Endothelial cell of umbilical vein (primary cell): ENCODE results near the gene SATB2. TPM values are rescaled to one million over a fixed set of nuclear protein-coding genes. Genes with fewer than 3 reads are reported as not detected.

Source experiments
- BruUV-seq: library from RNA; stranded (reverse); fragments of 400-500 nt; replicated peaks from 2 replicates; lab custom pipeline; 2021; lab: Mats Ljungman, UMichigan
- CTCF ChIA-PET: fragments of 300-600, 350-600 bp; sonication (Branson Sonifier 250); formaldehyde crosslinking; loops from one replicate; lab custom pipeline; 2021; ENCODE audit warnings: antibody characterized with exemption, inconsistent platforms; lab: Charles Lee
- POLR2A ChIA-PET: fragments of 300-600, 350-600 bp; sonication (Branson Sonifier 250); formaldehyde crosslinking; loops from one replicate; lab custom pipeline; 2021; ENCODE audit warnings: antibody characterized with exemption, inconsistent platforms; lab: Charles Lee
- DNase-seq: peaks from one replicate; pipeline ENCODE4 v3.0.0-alpha.2; 2011; ENCODE audit warnings: low read depth, low spot score
- FAIRE-seq: peaks from 2 replicates; lab custom pipeline; 2011; peaks lifted over from hg19 to GRCh38; lab: Jason Lieb, UNC
- H2AFZ ChIP-seq: 2 replicates; pipeline ENCODE4 v1.6.0; 2012; ENCODE audit warnings: low read depth, low read length, control low read depth, inconsistent platforms
- H3K27ac ChIP-seq: 2 replicates; pipeline ENCODE4 v1.5.1; 2011; ENCODE audit warnings: low read depth, mild to moderate bottlenecking, control low read depth, low read length, moderate library complexity; ENCODE audit not compliant: insufficient read depth
- H3K27me3 ChIP-seq, 2 experiments: 2 replicates each; pipeline versions ENCODE4 v1.6.0 to v1.6.1; 2011; ENCODE audit warnings: low read length in 2 of 2, mixed read lengths in 1 of 2; ENCODE audit not compliant: control insufficient read depth in 2 of 2, insufficient read depth in 2 of 2
- H3K36me3 ChIP-seq, 2 experiments: 2 replicates in 1 of 2; 3 replicates in 1 of 2; pipeline ENCODE4 v1.5.1; 2011; ENCODE audit warnings: low read length in 2 of 2, mild to moderate bottlenecking in 1 of 2, moderate library complexity in 1 of 2; ENCODE audit not compliant: control insufficient read depth in 2 of 2, insufficient read depth in 2 of 2; ENCODE audit errors: extremely low read depth in 1 of 2
- H3K4me1 ChIP-seq: 3 replicates; pipeline ENCODE4 v1.5.1; 2011; ENCODE audit warnings: mild to moderate bottlenecking, low read length; ENCODE audit not compliant: control insufficient read depth, insufficient read depth; ENCODE audit errors: extremely low read depth
- H3K4me2 ChIP-seq: 2 replicates; pipeline ENCODE4 v1.6.1; 2011; ENCODE audit warnings: low read length, control low read depth, mixed read lengths; ENCODE audit not compliant: insufficient read depth
- H3K4me3 ChIP-seq, 3 experiments: fragments of 200-600 bp in 1 of 3; sonication (generic), shearing (Covaris generic) in 1 of 3; replicated peaks in 1 of 3; 2 replicates each; pipeline ENCODE4 v1.5.1; 2011 to 2016; ENCODE audit warnings: control low read depth in 3 of 3, low read length in 3 of 3, mild to moderate bottlenecking in 2 of 3, inconsistent platforms in 1 of 3, low read depth in 1 of 3, moderate library complexity in 1 of 3; ENCODE audit not compliant: insufficient read depth in 1 of 3
- H3K79me2 ChIP-seq: 2 replicates; pipeline ENCODE4 v1.6.0; 2012; ENCODE audit warnings: low read length, inconsistent platforms; ENCODE audit not compliant: control insufficient read depth, insufficient read depth
- H3K9ac ChIP-seq: replicated peaks from 2 replicates; pipeline ENCODE3; 2011; ENCODE audit warnings: low read length, control low read depth; ENCODE audit not compliant: insufficient read depth; ENCODE audit errors: extremely low read depth
- H3K9me1 ChIP-seq: replicated peaks from 3 replicates; pipeline ENCODE4 v1.6.0; 2011; ENCODE audit warnings: mild to moderate bottlenecking, low read length; ENCODE audit not compliant: control insufficient read depth, insufficient read depth; ENCODE audit errors: extremely low read depth
- H3K9me3 ChIP-seq: replicated peaks from 2 replicates; pipeline ENCODE4 v1.5.1; 2012; ENCODE audit warnings: low read length, inconsistent platforms; ENCODE audit not compliant: control insufficient read depth, insufficient read depth
- H4K20me1 ChIP-seq: replicated peaks from 2 replicates; pipeline ENCODE3; 2011; ENCODE audit warnings: mild to moderate bottlenecking, low read length; ENCODE audit not compliant: control insufficient read depth, insufficient read depth; ENCODE audit errors: extremely low read depth
- EZH2 ChIP-seq: IDR thresholded peaks from 2 replicates; pipeline ENCODE4 v1.6.1; 2012; ENCODE audit warnings: borderline replicate concordance, low read depth, mild to moderate bottlenecking, moderate library complexity, low read length, inconsistent platforms; ENCODE audit not compliant: severe bottlenecking
- FOS ChIP-seq: IDR thresholded peaks from 2 replicates; pipeline ENCODE4 v1.6.1; 2011; ENCODE audit warnings: mild to moderate bottlenecking, low read length, moderate library complexity, borderline replicate concordance; ENCODE audit not compliant: insufficient read depth
- GATA2 ChIP-seq: IDR thresholded peaks from 2 replicates; pipeline ENCODE4 v1.7.0; 2011; ENCODE audit warnings: low read depth, mild to moderate bottlenecking, moderate library complexity, mixed read lengths, low read length; ENCODE audit not compliant: insufficient read length, insufficient read depth
- JUN ChIP-seq: IDR thresholded peaks from 2 replicates; pipeline ENCODE4 v1.6.1; 2011; ENCODE audit warnings: borderline replicate concordance, low read depth; ENCODE audit not compliant: insufficient read length, insufficient read depth
- MAX ChIP-seq: IDR thresholded peaks from 2 replicates; pipeline ENCODE4 v1.6.1; 2011; ENCODE audit not compliant: insufficient read depth, insufficient read length
- MYC ChIP-seq: IDR thresholded peaks from one replicate; pipeline ENCODE4 v1.6.1; 2011; ENCODE audit warnings: mild to moderate bottlenecking, low read depth, low read length
- POLR2A ChIP-seq: IDR thresholded peaks from 2 replicates; pipeline ENCODE4 v1.6.1; 2012; ENCODE audit warnings: low read depth, mild to moderate bottlenecking, control low read depth, low read length
- POLR2AphosphoS5 ChIP-seq: IDR thresholded peaks from 2 replicates; pipeline ENCODE4 v1.6.1; 2012; ENCODE audit warnings: low read depth, mild to moderate bottlenecking, control low read depth, low read length, moderate library complexity; ENCODE audit not compliant: insufficient read depth
- dilution Hi-C: fragments of 300-500 bp; cut with MboI; formaldehyde crosslinking; loops from one replicate; pipeline ENCODE4 v1.15.0; 2019; ENCODE audit warnings: low sequenced_read_pairs; ENCODE audit not compliant: extremely low pct_ligation_motif_present
- intact Hi-C: fragments of 100-400 bp; cut with micrococcal nuclease; formaldehyde crosslinking; loops from one replicate; pipeline ENCODE4 v1.10.0; 2022
- polyA plus RNA-seq, 4 experiments: library from polyadenylated mRNA; depleted of rRNA in 3 of 4; stranded (reverse) in 3 of 4; unstranded in 1 of 4; fragments of >200 nt; gene quantifications; 2 replicates each; pipeline versions ENCODE4 v1.2.1 to v1.2.3, GENCODE V29; 2011 to 2012; ENCODE audit warnings: missing spikeins in 1 of 4
- total RNA-seq: library from RNA; stranded (reverse); gene quantifications from 2 replicates; pipeline ENCODE4 v1.2.3, GENCODE V29; 2021
- TF ChIP-seq, protein P1 (sequence below), 2 donors: IDR thresholded peaks; 1 replicate in 1 of 2; 2 replicates in 1 of 2; pipeline ENCODE4 v1.5.1; 2011; ENCODE audit warnings: low read length in 2 of 2, mild to moderate bottlenecking in 2 of 2, moderate library complexity in 2 of 2, control low read depth in 1 of 2, inconsistent platforms in 1 of 2, low read depth in 1 of 2; ENCODE audit not compliant: insufficient read depth in 1 of 2; ENCODE audit errors: extremely low read depth in 1 of 2

SATB2 gene
- total and polyA plus RNA-seq, 2 donors (not counting 3 experiments of a cell fraction or from before 2014, with no cell fraction given), result 0.47 to 1.1 TPM

- Histone ChIP-seq H3K9ac (no peak overlapping the region), H4K20me1 (no peaks in the 10 kb centered on the region), H3K79me2 (no peaks in the 10 kb centered on the region), H2AFZ (no peak overlapping the region), H3K36me3 (no peaks in the 10 kb centered on the region), H3K27me3 (no peaks in the 10 kb centered on the region), H3K4me2 (no peak overlapping the region), H3K27ac (no peak overlapping the region), H3K9me1 (no peaks in the 10 kb centered on the region), H3K4me3 (no peak overlapping the region), H3K4me1 (no peaks in the 10 kb centered on the region), H3K9me3 (no peaks in the 10 kb centered on the region)
- intact Hi-C loops, result no loop called here
- no peak for DNase-seq
- ChIA-PET CTCF (no interaction called here), POLR2A (no interaction called here)
- dilution Hi-C loops, result no loop called here
- TF ChIP-seq POLR2A (no peak), MAX (no peak), FOS (no peak), JUN (no peak), GATA2 (no peak), POLR2AphosphoS5 (no peak), EZH2 (no peak), MYC (no peak)
- TF ChIP-seq, protein P1, sequence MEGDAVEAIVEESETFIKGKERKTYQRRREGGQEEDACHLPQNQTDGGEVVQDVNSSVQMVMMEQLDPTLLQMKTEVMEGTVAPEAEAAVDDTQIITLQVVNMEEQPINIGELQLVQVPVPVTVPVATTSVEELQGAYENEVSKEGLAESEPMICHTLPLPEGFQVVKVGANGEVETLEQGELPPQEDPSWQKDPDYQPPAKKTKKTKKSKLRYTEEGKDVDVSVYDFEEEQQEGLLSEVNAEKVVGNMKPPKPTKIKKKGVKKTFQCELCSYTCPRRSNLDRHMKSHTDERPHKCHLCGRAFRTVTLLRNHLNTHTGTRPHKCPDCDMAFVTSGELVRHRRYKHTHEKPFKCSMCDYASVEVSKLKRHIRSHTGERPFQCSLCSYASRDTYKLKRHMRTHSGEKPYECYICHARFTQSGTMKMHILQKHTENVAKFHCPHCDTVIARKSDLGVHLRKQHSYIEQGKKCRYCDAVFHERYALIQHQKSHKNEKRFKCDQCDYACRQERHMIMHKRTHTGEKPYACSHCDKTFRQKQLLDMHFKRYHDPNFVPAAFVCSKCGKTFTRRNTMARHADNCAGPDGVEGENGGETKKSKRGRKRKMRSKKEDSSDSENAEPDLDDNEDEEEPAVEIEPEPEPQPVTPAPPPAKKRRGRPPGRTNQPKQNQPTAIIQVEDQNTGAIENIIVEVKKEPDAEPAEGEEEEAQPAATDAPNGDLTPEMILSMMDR (IDR thresholded peaks at IDR 0.05; ENCODE audit: extremely low read depth in 1 of 2, insufficient read depth in 1 of 2, low read depth in 1 of 2, low read length in 2 of 2), result no peak
- no TSS peak for BruUV-seq
- FAIRE-seq, result no peak
Observed at GRCh38 chr2:199366406-199366805, 91.3 kb downstream of the SATB2 start.
